ENCODE measurements around the gene BMPER.

Gene BMPER

GRCh38 chr7:33926535-33926934 lies 21.2 kb downstream of the BMPER start:
- no peak for DNase-seq

GRCh38 chr7:33928986-33929385 lies 23.6 kb downstream of the BMPER start:
- no peak for DNase-seq

DNA sequence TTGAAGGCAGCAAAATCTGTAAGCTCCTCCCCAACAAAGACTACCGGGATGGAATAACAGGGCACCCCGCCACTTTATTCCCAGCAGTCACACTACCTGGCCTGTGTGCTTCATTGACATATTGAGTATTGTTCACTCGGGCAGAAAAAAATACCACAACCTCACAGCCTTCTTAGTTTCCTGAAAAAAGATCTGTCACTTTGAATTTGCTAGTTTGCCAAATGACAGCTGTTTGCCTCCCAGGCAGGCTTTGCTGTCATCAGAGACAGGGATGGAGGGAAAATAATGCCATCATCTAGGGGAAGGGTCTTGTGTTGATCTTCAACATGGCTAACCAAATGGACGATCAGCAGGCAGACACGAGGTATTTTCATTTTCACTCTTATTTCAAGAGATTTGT lies 26.9 kb downstream of the BMPER start:
- DNase-seq = no peak

- DNase-seq = peak; percentile 73
These were observed 27.6 kb downstream of the BMPER start for GRCh38 chr7:33932832-33933468.

GRCh38 chr7:33933611-33934281 lies 28.4 kb downstream of the BMPER start:
- DNase-seq = no peak

GRCh38 chr7:33934391-33934790 lies 29.1 kb downstream of the BMPER start:
- DNase-seq = no peak

GRCh38 chr7:33936503-33936902 lies 31.2 kb downstream of the BMPER start:
- DNase-seq = no peak

DNA sequence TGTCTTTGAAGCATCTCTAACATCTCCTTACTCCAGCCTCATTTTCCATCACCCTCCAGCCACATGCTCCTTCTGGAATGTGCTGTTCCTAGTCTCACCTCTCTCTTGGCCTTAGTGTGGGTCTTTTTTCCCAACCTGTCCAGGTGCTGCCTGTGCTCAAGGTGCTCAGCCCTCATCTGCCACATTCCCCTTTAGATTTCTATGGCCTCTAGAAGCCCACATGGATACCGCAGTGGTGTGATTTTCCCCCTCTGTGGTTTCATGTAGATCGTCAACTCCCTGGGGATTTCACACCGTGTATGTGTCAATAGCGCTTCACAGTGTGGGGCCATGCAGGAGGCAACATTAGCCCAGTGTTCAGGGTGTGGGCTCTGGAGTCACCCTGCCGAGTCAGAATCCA lies 32.5 kb downstream of the BMPER start:
- DNase-seq = no peak

DNA sequence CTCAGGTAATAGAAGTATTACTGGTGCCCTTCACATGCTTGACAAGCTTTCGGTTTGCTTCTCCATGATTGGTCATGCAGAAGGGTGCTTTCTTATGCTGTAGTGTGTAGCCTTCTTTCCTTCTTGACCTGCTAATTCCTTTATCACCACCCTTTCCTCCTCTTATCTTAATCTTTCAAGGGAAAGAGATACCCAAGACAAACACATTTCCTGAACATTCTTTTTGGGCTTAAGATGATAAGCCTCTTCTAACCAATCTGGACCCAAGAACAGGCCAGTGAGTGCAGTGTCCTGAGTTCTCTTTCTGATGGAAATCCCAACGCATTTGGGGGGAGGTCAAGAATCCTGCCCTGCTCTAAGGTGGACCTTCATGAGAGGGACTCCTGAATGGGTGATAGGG lies 33.8 kb downstream of the BMPER start:
- no peak for DNase-seq

GRCh38 chr7:33940503-33940902 lies 35.2 kb downstream of the BMPER start:
- DNase-seq = no peak

- DNase-seq = no peak
These were observed 36.1 kb downstream of the BMPER start for GRCh38 chr7:33941418-33941817.

GRCh38 chr7:33946094-33946699 lies 40.9 kb downstream of the BMPER start:
- DNase-seq = no peak

DNA sequence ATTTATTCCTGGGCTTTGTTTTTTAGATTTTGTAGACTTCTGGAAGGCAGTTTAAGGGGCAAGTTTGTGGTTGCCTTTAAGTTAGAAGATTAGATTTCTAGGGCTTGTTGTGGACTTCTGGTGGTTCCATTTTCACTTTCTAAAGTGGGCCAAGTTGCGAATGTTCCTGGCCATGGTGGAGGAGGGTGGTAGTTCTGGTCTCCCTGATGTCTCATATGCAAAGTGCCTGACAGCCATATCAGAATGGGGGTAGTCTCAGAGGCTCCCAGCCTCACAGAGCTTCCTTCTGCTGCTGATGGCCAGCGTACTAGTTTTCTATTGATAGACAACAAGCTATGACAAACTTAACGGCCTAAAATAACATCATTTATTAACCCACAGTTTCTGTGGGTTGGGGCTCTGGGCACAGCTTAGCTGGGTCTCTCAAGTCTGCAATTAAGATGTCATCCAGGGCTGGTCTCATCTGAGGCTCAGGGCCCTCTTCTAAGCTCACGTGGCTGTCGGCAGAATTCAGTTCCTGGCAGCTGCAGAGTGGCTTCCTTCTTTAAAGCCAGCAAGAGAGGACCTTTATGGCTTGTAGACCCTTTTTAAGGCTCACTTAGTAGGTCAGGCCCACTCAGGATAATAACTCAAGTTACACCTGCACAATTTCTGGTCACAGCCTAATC lies 44.8 kb downstream of the BMPER start:
- no peak for DNase-seq

DNA sequence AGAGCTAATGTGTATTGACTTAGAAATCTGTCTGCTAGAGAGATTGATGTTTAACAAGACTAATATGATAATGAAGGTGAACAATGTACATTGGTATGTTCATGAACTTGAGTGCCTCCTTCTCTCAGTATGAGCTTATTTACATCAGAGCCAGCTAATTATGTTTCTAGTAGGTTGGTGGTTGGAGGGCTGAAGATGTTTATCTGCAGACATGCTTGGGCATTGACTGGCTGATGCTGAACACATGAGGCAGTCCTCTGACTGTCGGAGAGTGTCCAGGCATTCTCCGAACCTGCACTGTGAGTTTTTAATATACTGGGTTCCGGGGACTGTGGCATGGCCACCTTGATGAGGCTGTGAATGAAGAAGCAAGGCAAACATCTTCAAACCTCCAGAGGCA lies 47.5 kb downstream of the BMPER start:
- DNase-seq = no peak

GRCh38 chr7:33958104-33958503 lies 52.8 kb downstream of the BMPER start:
- DNase-seq = no peak

DNA sequence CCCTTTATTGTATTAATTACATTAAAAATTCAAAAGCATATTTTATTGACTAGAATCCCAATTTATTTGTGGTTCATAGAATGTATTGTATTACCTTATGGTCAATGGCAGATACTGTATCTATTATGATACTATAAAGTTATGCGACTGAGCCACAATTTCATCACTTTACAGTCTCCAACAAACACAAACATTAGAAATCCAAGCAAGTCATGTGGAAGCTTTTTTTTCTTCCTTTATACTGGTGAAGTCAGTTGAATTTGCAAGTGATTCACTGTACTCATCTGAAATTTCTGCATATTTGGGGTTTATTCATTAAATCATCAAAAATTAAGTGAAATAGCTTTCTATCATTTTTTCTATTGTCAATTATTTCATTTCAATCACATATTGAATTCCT lies 54.3 kb downstream of the BMPER start:
- DNase-seq = no peak

GRCh38 chr7:33961948-33962347 lies 56.6 kb downstream of the BMPER start:
- no peak for DNase-seq

- no peak for DNase-seq
These were observed 59.3 kb downstream of the BMPER start for GRCh38 chr7:33964417-33965182.

GRCh38 chr7:33965183-33965744 lies 59.9 kb downstream of the BMPER start:
- DNase-seq = no peak

DNA sequence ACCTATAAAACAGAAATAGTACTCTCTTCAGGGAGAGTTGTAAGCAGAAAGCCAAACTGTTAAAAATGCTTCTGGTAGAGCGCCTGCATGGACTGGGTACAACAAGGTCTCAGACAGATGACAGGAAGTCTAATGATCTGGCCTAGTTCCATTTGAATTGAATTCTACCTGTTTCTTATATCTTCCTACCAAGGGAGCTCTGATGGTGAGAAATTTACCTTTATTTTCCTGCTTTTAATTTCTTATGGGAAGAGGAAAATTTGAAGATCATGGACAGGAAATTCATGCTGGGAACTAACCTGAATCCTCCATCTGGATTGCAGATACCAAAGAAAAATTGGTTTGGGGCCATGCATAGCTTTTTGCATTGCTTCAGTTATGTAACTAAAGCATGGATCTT lies 63.3 kb downstream of the BMPER start:
- DNase-seq = no peak

- no peak for DNase-seq
These were observed 65.2 kb downstream of the BMPER start for GRCh38 chr7:33970536-33970935.

- DNase-seq = no peak
These were observed 65.8 kb downstream of the BMPER start for GRCh38 chr7:33971106-33971505.
